K562 (cell line): ENCODE data around the gene DDIT3. TPM values are rescaled to one million over a fixed set of nuclear protein-coding genes. Genes with fewer than 3 reads are reported as not detected.

Experiments
- ATAC-seq: fragments of 200-7000 bp; cut with Tn5 transposase; 3 replicates; pipeline ENCODE4 v1.9.1; 2020; ENCODE audit warnings: moderate library complexity
- BruUV-seq: library from RNA; stranded (reverse); fragments of 400-500 nt; replicated peaks from 2 replicates; lab custom pipeline; 2021; lab: Mats Ljungman, UMichigan
- CTCF ChIA-PET: fragments of 300-600 bp; formaldehyde crosslinking; extraction: SDS; loops from one replicate; lab custom pipeline; 2021; ENCODE audit warnings: low intra/inter-chr PET ratio; lab: Yijun Ruan, JAX
- POLR2A ChIA-PET: fragments of 300-600, 350-650 bp; sonication (Branson Sonifier 250); formaldehyde crosslinking; extraction: SDS; loops from one replicate; lab custom pipeline; 2021; ENCODE audit warnings: antibody characterized with exemption, inconsistent platforms; lab: Yijun Ruan, JAX
- DNase-seq, 4 experiments: peaks; one replicate each; pipeline versions ENCODE4 v3.0.0 to v3.0.0-alpha.2; 2011 to 2018; ENCODE audit warnings: low spot score in 3 of 4, mixed read lengths in 3 of 4; ENCODE audit errors: extremely low read depth in 1 of 4
- FAIRE-seq: peaks from 2 replicates; lab custom pipeline; 2011; peaks lifted over from hg19 to GRCh38; lab: Jason Lieb, UNC
- H2AFZ ChIP-seq: 2 replicates; pipeline ENCODE4 v1.6.0; 2011; ENCODE audit warnings: low read depth, low read length, control low read depth, inconsistent platforms
- H3K27ac ChIP-seq: fragments of 200-600 bp; 3 replicates; pipeline ENCODE4 v1.8.0; 2011; ENCODE audit warnings: low read depth, mild to moderate bottlenecking, control low read depth, inconsistent platforms, low read length, moderate library complexity, mixed read lengths; ENCODE audit errors: extremely low read depth
- H3K27me3 ChIP-seq, 2 experiments: fragments of 300-600 bp in 1 of 2; 2 replicates in 1 of 2; 3 replicates in 1 of 2; pipeline versions ENCODE4 v1.6.0 to v1.8.0; 2011; ENCODE audit warnings: inconsistent platforms in 2 of 2, low read length in 2 of 2, mild to moderate bottlenecking in 1 of 2, mixed read lengths in 1 of 2, moderate library complexity in 1 of 2; ENCODE audit not compliant: control insufficient read depth in 2 of 2, insufficient read depth in 2 of 2
- H3K36me3 ChIP-seq: fragments of 300-600 bp; 3 replicates; pipeline ENCODE4 v1.8.0; 2011; ENCODE audit warnings: mild to moderate bottlenecking, low read length, inconsistent platforms; ENCODE audit not compliant: control insufficient read depth, insufficient read depth
- H3K4me1 ChIP-seq, 2 experiments: fragments of 200-600 bp in 1 of 2; replicated peaks in 1 of 2; 2 replicates in 1 of 2; 3 replicates in 1 of 2; pipeline versions ENCODE4 v1.5.1 to v1.8.0; 2011; ENCODE audit warnings: inconsistent platforms in 2 of 2, low read length in 2 of 2, mild to moderate bottlenecking in 1 of 2, mixed read lengths in 1 of 2, moderate library complexity in 1 of 2; ENCODE audit not compliant: control insufficient read depth in 2 of 2, insufficient read depth in 2 of 2
- H3K4me2 ChIP-seq: 2 replicates; pipeline ENCODE4 v1.6.1; 2011; ENCODE audit warnings: low read length, control low read depth, inconsistent platforms, mixed read lengths; ENCODE audit not compliant: insufficient read depth
- H3K4me3 ChIP-seq: fragments of 200-600 bp; sonication (generic), shearing (Covaris generic); 2 replicates; pipeline ENCODE4 v1.5.1; 2016; ENCODE audit warnings: control low read depth, inconsistent platforms
- H3K79me2 ChIP-seq: fragments of 200-600 bp; 3 replicates; pipeline ENCODE4 v1.8.0; 2011; ENCODE audit warnings: low read length, inconsistent platforms; ENCODE audit not compliant: control insufficient read depth, insufficient read depth
- H3K9ac ChIP-seq, 2 experiments: 2 replicates each; pipeline versions ENCODE4 v1.6.0 to v1.6.1; 2011; ENCODE audit warnings: low read depth in 2 of 2, low read length in 2 of 2, control low read depth in 1 of 2, inconsistent platforms in 1 of 2, mild to moderate bottlenecking in 1 of 2, mixed read lengths in 1 of 2; ENCODE audit not compliant: insufficient read depth in 1 of 2
- H3K9me1 ChIP-seq: one replicate; pipeline ENCODE4 v1.6.0; 2011; ENCODE audit warnings: inconsistent platforms, mild to moderate bottlenecking, low read length, moderate library complexity; ENCODE audit not compliant: control insufficient read depth, insufficient read depth
- H3K9me3 ChIP-seq: replicated peaks from 2 replicates; pipeline ENCODE4 v1.5.1; 2011; ENCODE audit warnings: low read depth, low read length, inconsistent platforms; ENCODE audit not compliant: control insufficient read depth, insufficient read depth
- H4K20me1 ChIP-seq: replicated peaks from 2 replicates; pipeline ENCODE4 v1.6.1; 2011; ENCODE audit warnings: low read length, inconsistent platforms, mixed read lengths; ENCODE audit not compliant: control insufficient read depth, insufficient read depth
- CBFB ChIP-seq: sonication (generic); formaldehyde crosslinking; IDR thresholded peaks from 2 replicates; pipeline ENCODE4 v1.4.0; 2020; ENCODE audit warnings: mild to moderate bottlenecking, missing genetic modification reagents
- CEBPB ChIP-seq: fragments of 450-650 bp; IDR thresholded peaks from 2 replicates; pipeline ENCODE4 v1.6.1; 2016; ENCODE audit warnings: missing genetic modification characterization, missing compliant biosample characterization
- CEBPG ChIP-seq, 3 experiments: fragments of 200-800 bp in 1 of 3; sonication (Bioruptor generic) in 1 of 3; sonication (generic) in 1 of 3; formaldehyde crosslinking in 1 of 3; IDR thresholded peaks in 2 of 3; conservative IDR thresholded peaks in 1 of 3; 2 replicates each; pipeline versions ENCODE4 v1.6.1 to v1.8.0; 2016 to 2022; ENCODE audit warnings: missing compliant biosample characterization in 2 of 3, missing genetic modification characterization in 2 of 3, mild to moderate bottlenecking in 1 of 3, missing genetic modification reagents in 1 of 3
- CREB1 ChIP-seq, 2 experiments: sonication (generic) in 1 of 2; formaldehyde crosslinking in 1 of 2; IDR thresholded peaks; 2 replicates each; pipeline versions ENCODE4 v1.6.1 to v1.8.0; 2012 to 2022; ENCODE audit warnings: inconsistent platforms in 1 of 2, mild to moderate bottlenecking in 1 of 2, missing genetic modification reagents in 1 of 2, moderate library complexity in 1 of 2
- CTCF ChIP-seq, 3 experiments: IDR thresholded peaks in 2 of 3; conservative IDR thresholded peaks in 1 of 3; 2 replicates each; pipeline ENCODE4 v1.5.1; 2011 to 2012; ENCODE audit warnings: low read length in 3 of 3, mild to moderate bottlenecking in 3 of 3, control low read depth in 2 of 3, improper control_type of control experiment in 1 of 3, inconsistent platforms in 1 of 3, low read depth in 1 of 3, mixed read lengths in 1 of 3, moderate library complexity in 1 of 3; ENCODE audit not compliant: insufficient read depth in 2 of 3
- MAFK ChIP-seq: IDR thresholded peaks from 2 replicates; pipeline ENCODE4 v1.6.1; 2011; ENCODE audit warnings: low read length, improper control_type of control experiment
- SMARCB1 ChIP-seq: IDR thresholded peaks from 2 replicates; pipeline ENCODE4 v1.6.1; 2011; ENCODE audit warnings: improper control_type of control experiment, low read depth; ENCODE audit not compliant: insufficient read length
- TRIM28 ChIP-seq: fragments of 450-650 bp; IDR thresholded peaks from 2 replicates; pipeline ENCODE4 v1.6.1; 2017
- ZBTB1 ChIP-seq: sonication (generic); formaldehyde crosslinking; IDR thresholded peaks from 2 replicates; pipeline ENCODE4 v1.8.1; 2023; ENCODE audit warnings: missing genetic modification reagents, low read depth, mild to moderate bottlenecking, borderline replicate concordance
- ZNF174 ChIP-seq: fragments of 250-450 bp; sonication (Bioruptor Pico); IDR thresholded peaks from 2 replicates; pipeline ENCODE4 v1.4.0; 2020; ENCODE audit warnings: mild to moderate bottlenecking
- ZNF263 ChIP-seq: sonication (generic); formaldehyde crosslinking; IDR thresholded peaks from 2 replicates; pipeline ENCODE4 v1.8.0; 2022; ENCODE audit warnings: mild to moderate bottlenecking, missing genetic modification reagents, borderline replicate concordance
- WGBS: fragments of 100-300 bp; shearing (Covaris generic); methylation state at CpG from one replicate; pipeline ENCODE4 v1.1.6; 2016; ENCODE audit warnings: low coverage, mixed read lengths; ENCODE audit not compliant: insufficient coverage; ENCODE audit errors: missing lambda C conversion rate; 5-methylcytosine and 5-hydroxymethylcytosine counted together
- in situ Hi-C: fragments of 300-500 bp; cut with MboI; formaldehyde crosslinking; loops from 4 replicates; pipeline ENCODE4 v1.15.0; 2018; ENCODE audit warnings: inconsistent platforms, mixed read lengths
- intact Hi-C: fragments of 100-400 bp; cut with micrococcal nuclease; formaldehyde crosslinking; loops from 2 replicates; pipeline ENCODE4 v1.14.2; 2022
- polyA plus RNA-seq, 8 experiments: library from polyadenylated mRNA; depleted of rRNA in 4 of 8; stranded (reverse) in 5 of 8; unstranded in 3 of 8; fragments of >200 nt; fragmentation: Nextera tagmentation in 2 of 8; fragmentation: Illumina TruSeq in 1 of 8; extraction: Ambion mirVana in 2 of 8; extraction: Trizol in 1 of 8; gene quantifications; 2 replicates each; pipeline versions ENCODE4 v1.2.1 to v1.2.3, GENCODE V29; 2011 to 2014; ENCODE audit warnings: inconsistent platforms in 1 of 8, missing spikeins in 1 of 8
- total RNA-seq, 7 experiments: library from RNA; depleted of rRNA in 6 of 7; stranded (reverse); fragments of >200 nt in 6 of 7; fragmentation: Illumina TruSeq in 2 of 7; extraction: Trizol in 2 of 7; gene quantifications; 2 replicates each; pipeline versions ENCODE4 v1.2.1 to v1.2.3, GENCODE V29; 2011 to 2021; ENCODE audit warnings: low replicate concordance in 1 of 7

DDIT3 gene
- total and polyA plus RNA-seq, 9 of the 15 experiments (the other 6 are each of a cell fraction or from before 2014, with no cell fraction given), result 59.1 to 272 (median 89.9) TPM

DNA sequence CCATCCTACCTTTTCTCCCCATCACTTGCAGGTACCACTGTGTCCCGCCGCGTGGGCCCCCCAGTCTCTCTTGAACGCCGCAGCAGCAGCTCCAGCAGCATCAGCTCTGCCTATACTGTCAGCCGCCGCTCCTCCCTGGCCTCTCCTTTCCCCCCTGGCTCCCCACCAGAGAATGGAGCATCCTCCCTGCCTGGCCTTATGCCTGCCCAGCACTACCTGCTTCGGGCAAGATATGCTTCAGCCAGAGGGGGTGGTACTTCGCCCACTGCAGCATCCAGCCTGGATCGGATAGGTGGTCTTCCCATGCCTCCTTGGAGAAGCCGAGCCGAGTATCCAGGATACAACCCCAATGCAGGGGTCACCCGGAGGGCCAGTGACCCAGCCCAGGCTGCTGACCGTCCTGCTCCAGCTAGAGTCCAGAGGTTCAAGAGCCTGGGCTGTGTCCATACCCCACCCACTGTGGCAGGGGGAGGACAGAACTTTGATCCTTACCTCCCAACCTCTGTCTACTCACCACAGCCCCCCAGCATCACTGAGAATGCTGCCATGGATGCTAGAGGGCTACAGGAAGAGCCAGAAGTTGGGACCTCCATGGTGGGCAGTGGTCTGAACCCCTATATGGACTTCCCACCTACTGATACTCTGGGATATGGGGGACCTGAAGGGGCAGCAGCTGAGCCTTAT, 49.9 kb downstream of the DDIT3 start (continued):
- TF ChIP-seq TRIM28 (no peak), ZNF263 (no peak), SMARCB1 (no peak)

DNA sequence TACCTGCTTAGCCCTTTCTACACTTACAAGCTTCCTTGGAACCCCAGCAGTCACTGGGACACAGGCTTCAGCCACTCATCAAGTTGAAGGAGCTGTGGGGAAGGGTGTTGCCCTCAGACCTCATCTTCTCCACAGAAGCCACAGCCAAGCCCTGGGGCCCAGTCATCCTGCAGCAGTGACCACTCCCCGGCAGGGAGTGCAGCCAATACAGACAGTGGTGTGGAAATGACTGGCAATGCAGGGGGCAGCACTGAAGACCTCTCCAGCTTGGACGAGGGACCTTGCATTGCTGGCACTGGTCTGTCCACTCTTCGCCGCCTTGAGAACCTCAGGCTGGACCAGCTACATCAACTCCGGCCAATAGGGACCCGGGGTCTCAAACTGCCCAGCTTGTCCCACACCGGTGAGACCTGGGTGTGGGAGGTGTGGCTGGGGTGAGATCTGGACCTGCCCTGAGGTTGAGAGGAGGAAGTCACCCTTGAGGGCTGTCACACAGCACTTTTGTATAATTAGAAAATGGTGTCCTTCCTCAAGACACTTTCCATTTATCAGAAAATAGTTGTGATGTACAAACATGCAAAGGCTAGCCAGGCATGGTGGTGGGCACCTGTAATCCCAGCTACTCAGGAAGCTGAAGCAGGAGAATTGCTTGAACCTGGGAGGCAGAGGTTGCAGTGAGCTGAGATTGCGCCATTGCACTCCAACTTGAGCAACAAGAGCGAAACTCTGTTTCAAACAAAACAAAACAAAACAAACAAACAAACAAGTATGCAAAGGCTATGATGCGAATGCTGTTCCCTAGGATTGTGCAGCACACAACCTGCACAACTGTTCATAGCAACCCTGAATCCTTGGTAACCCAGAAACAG, 50.8 kb downstream of the DDIT3 start:
- ATAC-seq, result peak; percentile 78
- WGBS, result 25% methylated on average over 7 of the region's 10 CpGs
- no TSS peak for BruUV-seq
- in situ Hi-C loops (no loop called here), intact Hi-C loops (no loop called here)
- Histone ChIP-seq H3K4me3 (no peak overlapping the region), H3K9me1 (no peaks in the 10 kb centered on the region), H3K27ac (no peak overlapping the region), H3K79me2 (no peaks in the 10 kb centered on the region), H3K4me1 (peaks cover 10 to 18% of the 10 kb centered on the region in 2 experiments), H3K4me2 (no peak overlapping the region), H3K9me3 (no peaks in the 10 kb centered on the region), H3K9ac (peak overlapping the region in 1 of 2 experiments; percentile 79; a peak in 2 of 4 replicates), H3K27me3 (peaks cover 16 to 49% of the 10 kb centered on the region in 2 experiments; a peak in 4 of 5 replicates), H3K36me3 (no peaks in the 10 kb centered on the region), H2AFZ (no peak overlapping the region), H4K20me1 (no peaks in the 10 kb centered on the region)
- DNase-seq, result peak in 1 of 4 experiments; percentile 32
- FAIRE-seq, result peak; percentile 23
- ChIA-PET POLR2A (interaction anchor here (1.0 to 1.3 kb wide), 5 partner anchors 9 to 17 kb away, joined by 3 to 7 read pairs (median 5); partner anchors contain the start of genes ARHGAP9 and INHBE), CTCF (no interaction called here)
- TF ChIP-seq CEBPB (tag) (peak; percentile 69), CTCF (IDR thresholded peaks at IDR 0.05 in 2 of 3, conservative IDR thresholded peaks at IDR 0.05 in 1 of 3; ENCODE audit: insufficient read depth in 2 of 3, low read depth in 1 of 3, low read length in 3 of 3) (0 out of 6 replicates have a peak, but pooled peaks of 1 of the 3 experiments have one; percentile 16), CBFB (CRISPR knock-in tag) (no peak), MAFK (no peak), CREB1 (IDR thresholded peaks at IDR 0.05) (no peak), CREB1 (CRISPR knock-in tag; IDR thresholded peaks at IDR 0.05) (0 out of 2 replicates have a peak, but pooled peaks have one; percentile 37), CEBPG (CRISPR knock-in tag; IDR thresholded peaks at IDR 0.05) (no peak), CEBPG (tag; conservative IDR thresholded peaks at IDR 0.05 in 1 of 2, IDR thresholded peaks at IDR 0.05 in 1 of 2) (peak in 1 of 2 experiments; percentile 38; a peak in 1 of 4 replicates), ZNF174 (no peak), ZBTB1 (peak; percentile 94)
